GM21381 (cell line): ENCODE data around the gene NMNAT3.

ENCODE experiments used
- ATAC-seq: cut with Tn5 transposase; IDR thresholded peaks from one replicate; pipeline ENCODE4 v1.9.1; 2021; ENCODE audit warnings: mild to moderate bottlenecking, moderate library complexity; ENCODE audit not compliant: unreplicated experiment

NMNAT3 gene

GRCh38 chr3:139677388-139678155 lies at the start of gene NMNAT3:
Gene NMNAT3 (minus strand): TSS chr3:139677972. CDS start chr3:139627724, 50,248 bp downstream.
- ATAC-seq = peak; percentile 98

DNA sequence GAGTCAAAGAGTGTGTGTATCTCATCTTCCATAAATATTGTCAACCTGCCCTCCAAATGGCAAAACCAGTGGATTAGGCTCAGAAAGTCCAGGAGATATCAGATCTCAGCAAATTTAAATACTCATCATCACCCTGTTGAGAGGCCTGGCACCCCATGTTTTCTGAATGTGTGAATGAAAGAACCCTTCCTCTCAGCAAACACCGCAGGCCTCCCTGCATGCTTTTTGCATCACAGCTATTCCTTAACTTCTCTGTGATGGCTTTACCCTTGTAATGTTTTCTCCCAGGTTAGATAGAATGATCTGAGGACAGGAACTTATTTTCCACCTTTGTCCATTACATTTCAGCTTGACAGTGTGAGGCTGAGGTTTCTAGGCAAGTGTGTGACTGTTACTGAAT lies 43.6 kb upstream of the NMNAT3 start:
- ATAC-seq = no peak

GRCh38 chr3:139718415-139718814 lies 40.6 kb upstream of the NMNAT3 start:
- no peak for ATAC-seq

DNA sequence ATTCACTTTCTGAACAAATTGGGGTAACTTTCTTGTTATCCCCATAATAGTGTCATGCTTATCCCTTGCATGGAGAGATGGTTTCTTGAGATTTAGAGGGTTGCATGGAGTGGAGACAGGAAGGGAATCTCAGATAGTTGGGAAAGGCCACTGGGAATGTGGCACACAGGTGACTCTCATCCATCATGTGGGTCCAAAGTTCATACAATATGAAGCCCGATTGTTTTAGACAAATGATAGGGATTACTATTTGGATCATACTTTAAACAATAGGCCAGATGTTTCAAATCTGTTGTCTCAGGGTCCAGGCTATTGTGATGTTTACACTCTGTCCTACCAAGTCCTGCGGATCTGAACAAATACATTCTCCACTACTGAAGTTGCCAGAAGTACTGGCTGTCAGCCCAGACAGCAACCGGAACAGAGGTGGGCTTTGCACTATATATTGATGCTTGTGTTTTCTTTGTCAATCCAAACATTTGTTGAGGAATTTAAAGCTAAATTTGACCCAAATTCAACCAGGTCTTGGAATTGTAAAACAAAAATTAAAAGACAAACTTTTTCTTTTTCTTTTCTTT lies 39.2 kb upstream of the NMNAT3 start:
- ATAC-seq = no peak

DNA sequence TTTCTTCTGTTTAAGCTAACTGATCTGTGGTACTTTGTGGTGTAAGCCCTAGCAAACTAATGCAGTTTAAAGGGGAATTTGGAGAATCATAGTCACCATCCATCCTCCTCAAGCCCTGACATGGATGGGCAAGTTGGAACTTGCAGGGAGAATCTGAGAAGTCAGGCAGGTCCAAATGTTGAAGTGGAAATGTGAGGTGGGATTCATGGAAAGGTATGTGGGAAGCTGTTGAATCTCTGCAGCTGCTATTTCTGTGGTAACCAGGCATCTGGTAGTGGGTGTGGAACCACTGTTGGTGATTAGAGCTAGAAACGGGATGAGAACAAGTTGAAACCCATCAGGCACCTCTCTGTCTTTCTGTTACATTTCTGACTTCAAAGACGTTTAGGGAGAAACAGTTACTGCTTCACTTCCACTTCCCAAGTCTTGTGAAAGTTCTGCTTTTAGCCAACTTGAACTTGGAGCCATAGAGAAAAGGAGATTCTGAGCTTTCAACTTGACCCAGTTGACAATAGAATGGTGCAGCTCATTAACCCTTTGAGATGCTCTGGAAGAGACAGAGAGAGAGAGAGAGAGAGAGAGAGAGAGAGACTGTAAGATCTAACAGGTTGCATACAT lies 38.1 kb upstream of the NMNAT3 start:
- ATAC-seq = no peak

DNA sequence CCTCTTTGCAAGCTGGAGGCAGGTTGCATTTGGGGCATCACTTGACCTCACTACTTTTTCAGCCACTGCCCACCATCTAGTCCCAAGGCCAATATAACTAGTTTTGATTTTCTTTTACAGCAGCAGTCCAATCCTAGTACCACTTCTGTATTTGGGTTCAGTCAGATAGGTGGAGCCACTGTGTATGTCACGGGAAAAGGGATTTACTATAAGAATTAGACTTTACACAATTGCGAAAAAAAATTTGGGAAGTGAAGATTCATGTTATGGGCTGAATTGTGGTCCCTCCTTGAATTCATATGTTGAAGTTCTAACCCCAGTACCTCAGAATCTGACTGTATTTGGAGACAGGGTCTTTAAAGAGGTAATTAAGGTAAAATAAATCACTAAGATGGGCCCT lies 37.4 kb upstream of the NMNAT3 start:
- ATAC-seq = no peak

DNA sequence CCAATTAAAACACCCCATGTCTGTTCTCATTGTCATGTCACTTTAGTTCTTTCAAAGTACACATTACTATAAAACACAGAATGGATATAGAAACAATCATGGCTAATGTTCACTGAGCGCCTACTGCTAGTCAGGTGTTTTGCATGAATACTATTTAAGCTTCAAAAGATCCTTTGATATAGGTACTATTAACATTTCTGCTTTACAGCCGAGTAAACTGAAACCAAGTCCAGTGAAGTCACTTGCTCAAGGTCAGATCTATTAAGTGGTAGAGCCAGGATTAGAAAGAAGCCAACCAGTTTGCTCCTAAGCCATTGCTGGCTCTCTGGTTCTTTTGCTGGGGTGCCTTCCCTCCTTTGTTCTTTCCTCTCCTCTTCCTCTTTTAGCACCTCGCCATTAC lies 32.4 kb upstream of the NMNAT3 start:
- no peak for ATAC-seq

DNA sequence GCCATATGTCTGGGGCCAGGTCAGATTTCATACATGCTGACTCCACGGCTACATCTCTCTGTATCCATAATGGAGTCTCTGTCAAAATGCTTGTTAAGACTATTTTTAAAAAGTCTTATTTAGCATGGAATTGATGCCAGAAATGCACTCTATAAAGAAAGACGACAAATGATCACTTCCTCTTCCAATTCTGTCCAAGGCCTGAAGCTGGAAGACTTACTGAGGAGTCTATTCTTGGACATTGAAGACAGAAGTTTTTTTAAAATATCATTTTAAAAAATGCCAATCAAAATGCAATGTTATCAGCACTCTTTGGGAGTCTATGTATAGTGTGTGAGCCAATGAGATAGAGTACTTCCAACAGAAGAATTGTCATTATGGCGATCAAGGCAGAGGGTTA lies 27.9 kb upstream of the NMNAT3 start:
- ATAC-seq = no peak

GRCh38 chr3:139696314-139696604 lies 18.5 kb upstream of the NMNAT3 start:
- no peak for ATAC-seq

GRCh38 chr3:139695426-139696313 lies 17.9 kb upstream of the NMNAT3 start:
- no peak for ATAC-seq

DNA sequence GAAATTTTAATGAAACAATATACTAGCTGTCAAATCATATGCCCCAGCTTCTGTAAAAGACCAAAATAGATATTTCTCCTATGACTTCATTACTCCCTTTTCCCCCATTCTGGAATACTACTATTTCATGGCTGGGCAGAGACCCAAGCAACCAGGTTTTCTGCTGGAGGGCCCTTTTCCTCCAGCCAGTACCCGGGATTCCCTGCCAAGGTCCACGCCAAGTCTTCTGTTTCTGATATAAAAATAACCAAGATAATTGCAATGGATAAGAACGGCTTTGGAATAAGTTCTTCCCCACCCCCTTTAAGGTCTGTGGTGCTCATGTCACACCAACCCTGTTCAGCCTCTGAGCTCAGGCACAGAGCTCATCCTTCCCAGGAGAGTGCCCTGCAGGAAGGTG lies 17.2 kb upstream of the NMNAT3 start:
- no peak for ATAC-seq

DNA sequence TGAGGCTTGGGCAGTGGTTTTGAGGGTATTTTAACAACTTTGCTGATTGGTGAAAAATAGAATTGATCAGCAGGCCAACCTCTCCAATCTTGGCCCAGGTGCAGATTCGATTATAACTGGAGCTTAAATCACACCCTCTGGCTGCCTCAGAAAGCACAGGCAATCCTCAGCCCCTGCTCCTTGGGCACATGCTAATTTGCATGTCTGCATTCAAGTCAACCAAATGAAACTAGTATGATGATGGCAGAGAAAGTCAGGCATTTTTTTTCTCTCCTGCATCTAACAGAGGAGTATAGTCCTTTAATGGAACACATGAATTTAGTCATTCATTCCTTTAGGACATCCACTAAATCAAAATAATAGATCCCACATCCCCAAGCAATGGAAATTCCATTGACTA lies 16.8 kb upstream of the NMNAT3 start:
- no peak for ATAC-seq

GRCh38 chr3:139691619-139692018 lies 13.8 kb upstream of the NMNAT3 start:
- no peak for ATAC-seq

DNA sequence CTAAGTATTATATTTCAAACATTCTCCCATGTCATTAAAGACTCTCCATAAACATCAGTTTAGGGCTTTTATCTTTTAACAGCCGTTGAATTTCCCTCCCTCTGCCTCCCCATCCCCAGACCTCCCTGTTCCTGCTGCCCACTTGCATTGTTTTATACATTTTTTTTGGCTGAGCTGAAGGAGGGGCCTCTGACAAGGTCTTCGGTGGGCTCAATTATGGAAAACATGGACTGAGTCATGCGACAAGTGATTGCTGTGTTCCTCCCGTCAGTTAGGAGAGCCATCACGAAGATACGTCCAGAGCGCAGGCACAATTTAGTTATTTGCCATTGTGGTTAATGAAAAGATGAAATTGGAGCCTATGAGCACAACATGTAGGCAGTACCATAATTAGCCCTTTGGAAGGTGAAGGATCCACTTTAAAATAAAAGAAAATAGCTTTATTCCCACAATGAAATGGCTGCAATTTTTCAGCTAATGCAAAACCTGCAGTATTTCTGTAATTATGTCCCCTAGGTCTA lies 12.0 kb upstream of the NMNAT3 start:
- ATAC-seq = no peak

DNA sequence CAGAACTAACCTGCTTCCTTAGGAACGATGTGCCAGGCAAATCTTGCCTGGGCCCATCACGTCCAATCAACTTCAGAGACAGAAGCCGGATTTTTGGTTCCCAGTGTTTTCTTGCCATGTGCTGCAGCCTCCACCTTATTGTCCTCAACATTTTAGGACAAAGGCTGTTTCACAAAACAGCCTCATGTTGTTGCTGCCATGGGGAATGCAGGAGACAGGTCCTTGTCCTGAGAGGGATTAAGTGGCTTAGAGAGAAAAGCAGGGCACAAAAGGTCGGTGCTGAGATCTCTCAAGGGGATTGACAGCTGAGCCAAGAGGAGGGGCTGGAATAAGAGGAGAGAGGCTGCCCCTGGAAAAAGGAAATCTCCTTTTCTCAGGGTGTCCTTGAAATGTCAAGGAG lies 11.3 kb upstream of the NMNAT3 start:
- no peak for ATAC-seq

DNA sequence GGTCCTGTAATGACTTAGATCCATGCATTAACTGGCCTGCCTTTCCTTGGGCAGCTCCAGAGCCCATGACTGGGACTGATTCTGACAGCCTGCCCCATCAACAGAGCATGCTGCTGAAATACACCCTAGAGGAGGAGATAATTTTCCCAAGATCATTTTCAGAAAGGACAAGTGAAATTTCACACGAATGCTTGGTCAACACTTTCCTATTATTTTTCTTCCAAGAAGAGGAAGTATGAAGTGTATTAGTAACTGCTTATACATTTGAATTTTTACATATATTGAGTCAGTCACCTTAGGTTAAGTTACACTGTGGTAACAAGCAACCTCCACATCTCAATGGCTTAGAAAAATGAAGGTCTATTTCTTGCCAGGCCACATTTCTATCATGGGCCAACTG lies 9.7 kb upstream of the NMNAT3 start:
- no peak for ATAC-seq

DNA sequence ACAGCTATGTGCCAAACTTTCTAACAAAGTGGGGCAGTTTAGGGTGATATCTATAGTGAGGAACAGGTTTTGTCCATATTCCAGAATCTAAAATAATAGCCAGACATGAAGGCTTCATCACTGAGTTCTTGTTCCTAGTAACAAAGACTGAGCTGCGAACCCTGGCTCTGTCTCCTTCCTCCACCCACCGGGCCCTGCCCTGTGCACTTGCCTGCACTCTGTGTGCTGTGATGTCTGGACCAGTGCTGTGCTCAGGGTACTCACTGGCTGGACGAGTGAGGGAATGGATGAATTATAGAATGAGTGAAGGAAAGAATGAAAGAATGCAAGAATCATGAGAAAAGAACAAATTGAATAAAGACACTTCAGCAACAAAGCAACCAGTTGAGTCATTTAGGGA lies 8.9 kb upstream of the NMNAT3 start:
- ATAC-seq = no peak

- ATAC-seq = no peak
Measured at GRCh38 chr3:139686206-139686605, 8.4 kb upstream of the NMNAT3 start.

DNA sequence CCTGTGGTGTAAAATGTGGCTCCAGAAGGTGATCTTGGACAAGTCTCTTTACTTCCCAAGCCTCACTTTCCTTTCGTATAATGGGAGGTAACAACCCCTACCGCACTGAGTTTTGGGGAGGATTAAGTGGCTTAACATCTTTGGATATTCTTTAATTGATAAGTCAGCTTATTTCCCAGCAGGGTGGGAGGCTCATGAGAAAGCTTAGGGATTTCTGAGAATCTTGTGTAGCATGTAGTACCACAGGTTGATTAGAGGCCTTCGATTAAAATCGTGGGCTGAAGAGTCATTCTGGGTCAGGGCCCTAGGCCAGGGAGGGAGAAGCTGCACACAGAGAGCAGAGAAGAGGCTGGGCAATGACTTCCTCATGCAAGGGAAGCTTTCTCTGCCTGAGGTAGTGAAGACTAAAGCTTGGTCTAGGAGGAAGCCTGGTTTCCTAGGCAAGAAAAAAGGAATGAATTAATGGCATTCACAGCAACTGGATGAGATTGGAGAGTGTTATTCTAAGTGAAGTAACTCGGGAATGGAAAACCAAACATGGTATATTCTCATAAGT lies 1.5 kb upstream of the NMNAT3 start:
- ATAC-seq = no peak

GRCh38 chr3:139676632-139677387 lies 962 bp downstream of the NMNAT3 start:
- no peak for ATAC-seq
